ENCODE results near the gene TLE5. TPM values are rescaled to one million over a fixed set of nuclear protein-coding genes. Genes with fewer than 3 reads are reported as not detected.

TLE5 gene
- total and polyA plus RNA-seq, 9 of the 15 experiments (the other 6 are each of a cell fraction or from before 2014, with no cell fraction given): 2.0 to 347 (median 235) TPM

DNA sequence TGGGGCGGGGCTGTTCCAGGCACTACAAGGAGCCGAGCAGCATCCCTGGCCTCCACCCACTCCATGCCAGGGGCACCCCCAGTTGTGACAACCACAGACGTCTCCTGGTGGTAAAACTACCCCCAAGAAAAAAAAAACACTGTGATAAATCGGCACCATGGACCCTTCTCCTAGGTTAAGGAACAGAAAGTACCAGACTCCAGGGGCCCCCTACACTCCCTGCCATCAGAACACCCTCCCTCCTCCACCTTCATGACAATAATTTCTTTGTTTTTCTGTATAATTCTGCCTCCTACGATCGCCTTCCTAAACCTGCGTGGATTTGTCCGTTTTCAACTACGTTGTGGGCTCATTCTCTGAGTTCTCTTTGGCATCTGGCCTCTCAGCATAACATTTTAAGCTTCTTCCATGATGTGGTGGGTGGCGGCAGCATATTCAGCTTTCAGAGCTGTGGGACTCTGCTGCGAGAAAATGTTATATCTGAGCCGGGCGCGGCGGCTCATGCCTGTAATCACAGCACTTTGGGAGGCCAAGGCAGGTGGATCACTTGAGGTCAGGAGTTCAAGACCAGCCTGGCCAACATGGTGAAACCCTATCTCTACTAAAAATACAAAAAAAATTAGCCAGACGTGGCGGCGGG is 41.9 kb downstream of the TLE5 start:
- TF ChIP-seq TCF3 (CRISPR knock-in tag; IDR thresholded peaks at IDR 0.05) (no peak), BRD9 (IDR thresholded peaks at IDR 0.05; ENCODE audit: low read depth, partially characterized antibody) (no peak), SIN3B (IDR thresholded peaks at IDR 0.05; ENCODE audit: low read depth) (no peak), SNRNP70 (optimal IDR thresholded peaks at IDR 0.05; ENCODE audit: low read depth, low read length) (no peak), MECOM (CRISPR knock-in tag; IDR thresholded peaks at IDR 0.05) (no peak), SMARCE1 (IDR thresholded peaks at IDR 0.05) (no peak)
- TF ChIP-seq, protein P1, sequence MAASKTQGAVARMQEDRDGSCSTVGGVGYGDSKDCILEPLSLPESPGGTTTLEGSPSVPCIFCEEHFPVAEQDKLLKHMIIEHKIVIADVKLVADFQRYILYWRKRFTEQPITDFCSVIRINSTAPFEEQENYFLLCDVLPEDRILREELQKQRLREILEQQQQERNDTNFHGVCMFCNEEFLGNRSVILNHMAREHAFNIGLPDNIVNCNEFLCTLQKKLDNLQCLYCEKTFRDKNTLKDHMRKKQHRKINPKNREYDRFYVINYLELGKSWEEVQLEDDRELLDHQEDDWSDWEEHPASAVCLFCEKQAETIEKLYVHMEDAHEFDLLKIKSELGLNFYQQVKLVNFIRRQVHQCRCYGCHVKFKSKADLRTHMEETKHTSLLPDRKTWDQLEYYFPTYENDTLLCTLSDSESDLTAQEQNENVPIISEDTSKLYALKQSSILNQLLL (CRISPR knock-in tag; IDR thresholded peaks at IDR 0.05; ENCODE audit: borderline replicate concordance): no peak
- in situ Hi-C loops (cut with MboI): no loop called here
- Histone ChIP-seq H3K27ac (ENCODE audit: extremely low read depth, low read depth, low read length) (no peak overlapping the region), H3K79me2 (ENCODE audit: control insufficient read depth, insufficient read depth, low read length) (no peaks in the 10 kb centered on the region), H4K20me1 (replicated peaks; ENCODE audit: control insufficient read depth, insufficient read depth, low read length) (no peaks in the 10 kb centered on the region), H3K9ac (ENCODE audit: insufficient read depth in 1 of 2, low read depth in 2 of 2, low read length in 2 of 2) (no peak overlapping the region; a peak in 1 of 4 replicates), H3K36me3 (ENCODE audit: control insufficient read depth, insufficient read depth, low read length) (no peaks in the 10 kb centered on the region), H3K9me1 (ENCODE audit: control insufficient read depth, insufficient read depth, low read length) (no peaks in the 10 kb centered on the region), H3K27me3 (ENCODE audit: control insufficient read depth in 2 of 2, insufficient read depth in 2 of 2, low read length in 2 of 2) (no peaks in the 10 kb centered on the region), H3K4me1 (replicated peaks in 1 of 2; ENCODE audit: control insufficient read depth in 2 of 2, insufficient read depth in 2 of 2, low read length in 2 of 2) (peaks cover 20 to 34% of the 10 kb centered on the region in 2 experiments), H3K4me2 (ENCODE audit: insufficient read depth, low read length) (no peak overlapping the region), H3K9me3 (replicated peaks; ENCODE audit: control insufficient read depth, insufficient read depth, low read depth, low read length) (no peaks in the 10 kb centered on the region), H3K4me3 (no peak overlapping the region), H2AFZ (ENCODE audit: low read depth, low read length) (no peak overlapping the region)
- ChIA-PET POLR2A (no interaction called here), CTCF (ENCODE audit: low intra/inter-chr PET ratio) (no interaction called here)
- ATAC-seq (no peak), DNase-seq (ENCODE audit: extremely low read depth in 1 of 4, low spot score in 3 of 4) (no peak), FAIRE-seq (no peak)
- 36% methylated on average over 18 of the region's 18 CpGs for WGBS (ENCODE audit: insufficient coverage, low coverage, missing lambda C conversion rate)
- intact Hi-C loops (cut with micrococcal nuclease): no loop called here
- no TSS peak for BruUV-seq (replicated peaks)

All from K562 (cell line).